GM19463 (cell line): ENCODE results near the gene FBN3.

Experiments used
- ATAC-seq: cut with Tn5 transposase; IDR thresholded peaks from one replicate; pipeline ENCODE4 v1.9.1; 2021; ENCODE audit warnings: mild to moderate bottlenecking, moderate library complexity; ENCODE audit not compliant: unreplicated experiment

FBN3 gene

GRCh38 chr19:8148410-8149260, 757 bp downstream of the FBN3 start:
- ATAC-seq, result no peak

GRCh38 chr19:8148088-8148409, 1.3 kb downstream of the FBN3 start:
- ATAC-seq, result no peak

GRCh38 chr19:8147582-8147978, 1.8 kb downstream of the FBN3 start:
- ATAC-seq, result no peak

- no peak for ATAC-seq
Measured at GRCh38 chr19:8146877-8147581, 2.4 kb downstream of the FBN3 start.

- ATAC-seq, result no peak
Measured at GRCh38 chr19:8144273-8144995, 5.0 kb downstream of the FBN3 start.

GRCh38 chr19:8143041-8143440, 6.4 kb downstream of the FBN3 start:
- no peak for ATAC-seq

GRCh38 chr19:8142513-8142900, 6.9 kb downstream of the FBN3 start:
- no peak for ATAC-seq

GRCh38 chr19:8141726-8142512, 7.5 kb downstream of the FBN3 start:
- ATAC-seq, result no peak

GRCh38 chr19:8138201-8138600, 11.2 kb downstream of the FBN3 start:
- ATAC-seq, result no peak

GRCh38 chr19:8137425-8137824, 12.0 kb downstream of the FBN3 start:
- no peak for ATAC-seq

GRCh38 chr19:8135946-8136618, 13.3 kb downstream of the FBN3 start:
- no peak for ATAC-seq

- ATAC-seq, result no peak
Measured at GRCh38 chr19:8132858-8133458, 16.4 kb downstream of the FBN3 start.

- ATAC-seq, result no peak
Measured at GRCh38 chr19:8131517-8131916, 17.9 kb downstream of the FBN3 start.

GRCh38 chr19:8129061-8129618, 20.3 kb downstream of the FBN3 start:
- ATAC-seq, result no peak

- no peak for ATAC-seq
Measured at GRCh38 chr19:8128551-8128950, 20.8 kb downstream of the FBN3 start.

GRCh38 chr19:8127311-8127710, 22.1 kb downstream of the FBN3 start:
- ATAC-seq, result no peak

GRCh38 chr19:8126511-8126910, 22.9 kb downstream of the FBN3 start:
- no peak for ATAC-seq

GRCh38 chr19:8126008-8126407, 23.4 kb downstream of the FBN3 start:
- ATAC-seq, result no peak

- no peak for ATAC-seq
Measured at GRCh38 chr19:8123683-8124082, 25.7 kb downstream of the FBN3 start.
